NOMO-1 (cell line): ENCODE measurements around the gene MRGPRX2.

ENCODE experiments used
- DNase-seq, 2 experiments: peaks; one replicate each; lab custom pipeline; 2025; ENCODE audit not compliant: unreplicated experiment in 2 of 2; lab: John Stamatoyannopoulos, UW

MRGPRX2 gene

DNA sequence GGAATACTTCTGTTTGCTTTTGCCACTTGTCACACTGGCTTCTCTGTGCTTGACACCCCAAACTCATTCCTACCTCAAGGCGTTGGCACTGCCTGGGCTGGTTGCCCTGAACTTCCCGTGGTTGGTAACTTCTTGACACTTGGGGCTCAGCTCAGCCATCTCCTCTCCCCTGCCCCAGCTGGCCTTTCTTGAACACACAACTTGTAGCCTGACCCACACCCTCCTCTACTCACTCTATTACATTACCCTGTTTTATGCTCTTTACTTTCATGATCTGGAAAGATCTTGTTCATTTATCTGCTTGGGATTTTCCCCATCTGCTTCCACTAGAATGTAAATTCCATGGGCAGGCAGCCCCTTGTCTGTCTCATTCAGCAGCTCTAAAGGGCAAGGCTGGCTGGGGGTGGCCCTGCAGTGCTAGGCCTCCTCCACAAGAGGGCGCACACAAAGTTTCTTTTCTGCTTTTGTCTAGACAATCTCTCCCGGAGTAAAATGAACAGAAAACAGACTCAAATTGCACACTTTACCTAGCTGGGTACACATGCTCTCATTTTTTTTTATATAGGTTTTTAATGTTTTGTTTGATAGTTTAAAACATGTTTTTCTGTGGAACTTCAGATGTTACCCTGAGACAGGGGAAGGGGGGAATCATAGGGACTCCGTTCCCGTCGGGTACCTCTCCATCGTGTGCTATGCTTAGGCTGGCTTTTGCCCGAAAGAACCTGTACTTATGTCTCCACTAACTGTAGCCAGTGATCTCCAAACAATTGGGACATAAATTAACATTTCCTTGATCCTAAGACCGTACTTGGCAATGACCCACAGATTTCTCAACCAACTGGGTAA lies 16.4 kb upstream of the MRGPRX2 start:
- DNase-seq: peak; percentile 9 to 35

DNA sequence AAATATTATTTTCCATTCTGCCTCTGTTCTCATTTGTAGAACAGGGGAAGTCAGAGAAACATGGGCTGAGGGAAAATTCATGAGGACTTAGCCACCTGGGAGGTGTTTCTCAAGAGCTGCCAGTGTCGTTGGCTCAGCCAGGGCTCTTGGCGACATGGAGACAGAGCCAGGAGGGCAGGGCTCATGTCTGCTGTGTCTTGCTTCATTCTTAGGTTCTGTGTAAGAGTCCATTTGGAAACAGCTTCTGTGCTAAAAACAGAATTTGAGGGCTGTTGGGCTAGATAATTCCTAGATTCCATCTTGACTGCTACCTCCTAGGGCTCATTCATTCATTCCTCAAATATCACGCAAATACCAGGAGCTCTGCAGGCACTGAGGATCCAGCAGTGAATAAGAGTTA lies 15.1 kb upstream of the MRGPRX2 start:
- no peak for DNase-seq

DNA sequence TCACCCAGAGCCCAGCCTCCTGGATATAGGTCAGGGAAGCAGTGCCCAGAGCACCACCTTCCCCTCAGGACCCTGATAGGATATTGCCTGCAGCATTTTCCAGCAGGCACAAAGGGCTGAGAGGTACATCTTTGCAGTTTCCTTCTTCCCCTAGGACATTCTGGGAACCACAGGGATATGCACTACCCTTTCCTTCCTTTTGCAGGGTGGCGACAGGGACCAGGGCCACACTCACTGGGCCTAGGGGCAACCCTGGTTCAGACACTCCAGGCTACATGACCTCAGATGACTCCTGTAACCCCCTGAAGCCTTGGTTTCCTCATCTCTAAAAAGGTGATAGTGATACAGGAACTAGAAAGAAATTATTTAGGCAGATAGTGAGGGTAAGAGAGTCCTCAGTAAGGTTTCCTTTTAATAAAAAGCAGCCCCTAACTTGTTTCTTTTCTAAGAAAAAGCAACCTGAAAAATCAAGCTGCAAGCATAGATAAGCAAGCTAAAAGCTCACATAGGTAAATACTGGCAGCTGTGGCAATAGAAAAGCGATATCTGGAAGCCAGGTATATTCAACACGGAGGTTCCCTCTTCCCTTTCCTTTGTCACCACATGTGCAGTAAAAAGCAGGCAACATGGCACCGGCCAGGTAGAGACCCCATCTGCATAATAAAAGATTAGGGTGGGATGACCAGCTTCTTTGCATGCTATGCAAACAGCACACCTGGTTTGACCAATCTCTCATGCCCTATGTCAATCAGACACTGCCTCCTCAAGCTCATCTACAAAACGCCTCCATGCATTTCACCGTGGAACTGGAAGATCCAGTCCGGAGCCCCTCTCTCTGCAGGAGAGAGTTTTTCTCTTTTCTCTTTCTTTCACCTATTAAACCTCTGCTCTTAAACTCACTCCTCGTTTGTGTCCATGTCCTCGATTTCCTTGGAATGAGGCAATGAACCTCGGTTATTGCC lies 13.2 kb upstream of the MRGPRX2 start:
- DNase-seq: no peak

DNA sequence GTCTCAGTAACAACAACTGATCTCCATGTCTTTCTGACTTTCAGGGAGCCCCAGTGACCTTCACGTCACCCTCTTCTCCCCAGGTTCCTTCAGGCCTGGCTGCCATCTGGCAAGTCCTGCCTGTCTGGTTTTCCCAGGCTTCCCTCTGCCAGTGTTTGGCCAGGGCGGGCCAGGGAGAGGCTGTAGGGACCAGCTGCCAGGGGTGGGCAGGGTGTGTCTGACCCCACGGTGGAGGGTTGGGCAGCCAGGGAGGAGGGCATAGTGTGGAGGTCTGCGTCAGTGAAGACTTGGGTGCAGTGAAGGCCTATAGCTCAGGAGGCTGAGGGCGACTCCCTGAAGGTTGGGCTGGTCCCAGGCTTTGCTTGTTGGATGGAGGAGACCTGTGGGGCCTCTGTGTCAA lies 11.9 kb upstream of the MRGPRX2 start:
- no peak for DNase-seq

DNA sequence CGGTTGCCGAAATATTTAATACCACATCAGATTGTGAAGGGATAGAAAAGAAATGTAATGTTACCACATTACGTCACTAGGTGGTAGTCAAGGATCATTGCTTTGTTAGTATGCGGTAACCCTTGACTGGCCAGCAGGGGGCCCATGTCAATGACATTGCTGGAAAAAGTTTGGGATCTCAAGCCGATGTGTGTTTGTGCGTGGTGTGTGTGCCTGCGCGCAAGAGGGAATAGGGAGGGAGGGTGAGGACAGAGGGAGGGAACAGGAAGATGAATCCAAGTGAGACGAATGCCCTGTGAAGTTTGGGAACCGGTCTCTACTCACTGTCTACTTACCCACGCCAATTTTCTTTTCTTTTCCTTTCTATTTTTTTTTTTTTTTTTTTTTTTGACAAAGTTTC lies 10.7 kb upstream of the MRGPRX2 start:
- DNase-seq: peak; percentile 52 to 76

DNA sequence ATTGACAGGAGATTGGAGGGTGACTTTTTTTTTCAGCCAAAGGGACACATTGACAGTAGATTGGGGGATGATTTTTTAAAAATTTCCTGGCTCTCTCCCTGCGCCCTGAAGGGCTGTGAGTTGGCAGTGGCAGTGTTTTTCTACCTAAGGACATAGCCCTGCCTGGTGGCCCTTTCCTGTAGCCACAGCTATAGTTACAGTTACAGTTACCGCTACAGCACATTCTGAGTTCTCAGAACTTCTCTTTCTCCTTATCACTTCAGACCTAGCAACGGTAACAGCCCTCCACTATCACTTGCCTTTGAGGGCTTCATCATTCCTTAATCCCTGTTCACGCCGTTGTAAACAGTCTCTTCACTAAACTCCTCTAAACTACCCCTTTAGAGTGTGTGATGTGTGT lies 684 bp downstream of the MRGPRX2 start:
- DNase-seq: no peak

DNA sequence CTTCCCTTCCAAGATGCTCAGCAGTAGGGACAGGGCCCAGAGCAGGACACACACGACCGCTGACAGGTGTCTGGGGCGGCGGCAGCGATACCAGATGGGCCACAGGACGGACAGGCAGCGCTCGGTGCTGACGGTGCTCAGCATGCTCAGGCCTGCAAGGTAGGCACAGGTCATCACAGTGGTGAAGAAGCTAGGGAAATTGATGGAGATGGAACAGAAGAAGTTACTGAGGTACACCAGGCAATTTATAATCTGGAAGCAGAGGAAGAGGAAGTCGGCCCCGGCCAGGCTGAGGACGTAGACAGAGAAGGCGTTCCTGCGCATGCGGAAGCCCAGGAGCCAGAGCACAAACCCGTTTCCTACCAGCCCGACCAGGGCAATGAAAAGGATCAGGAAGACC lies 4.6 kb downstream of the MRGPRX2 start:
- DNase-seq: no peak

DNA sequence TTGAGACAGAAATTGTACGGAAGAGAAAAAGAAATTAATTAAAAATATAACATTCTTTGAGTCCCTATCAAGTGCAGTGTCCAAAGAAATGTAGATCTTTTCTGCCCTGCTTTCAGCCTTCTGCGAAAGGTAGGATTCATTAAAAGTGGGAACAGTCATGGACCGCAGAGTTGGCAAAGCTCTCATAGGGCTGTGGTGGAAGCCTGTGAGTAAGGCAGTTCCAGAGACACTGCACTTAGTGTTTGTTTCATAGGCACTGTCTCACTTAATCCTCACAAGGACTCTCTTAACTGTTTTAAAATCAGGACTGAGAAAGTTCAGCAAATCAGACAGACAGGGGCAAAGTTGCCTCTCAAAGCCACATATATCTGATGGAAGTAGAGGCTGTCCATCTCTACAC lies 5.5 kb downstream of the MRGPRX2 start:
- no peak for DNase-seq

DNA sequence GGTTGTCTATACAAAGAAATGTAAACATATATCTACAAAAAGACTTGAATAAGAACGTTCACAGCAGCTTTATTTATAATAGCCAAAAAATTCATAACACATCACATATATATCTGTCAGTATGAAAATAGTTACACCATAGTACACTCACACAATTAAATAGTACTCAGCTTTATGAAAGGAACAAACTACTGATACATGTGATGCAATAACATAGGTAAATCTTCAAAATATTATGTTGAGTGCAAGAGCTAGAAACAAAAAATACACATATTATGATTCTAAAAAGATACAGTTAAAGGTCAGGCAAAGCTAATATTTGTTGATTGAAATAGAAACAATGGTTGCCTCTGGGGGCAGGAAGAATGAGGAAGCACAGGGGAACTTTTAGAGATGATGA lies 6.6 kb downstream of the MRGPRX2 start:
- DNase-seq: no peak

DNA sequence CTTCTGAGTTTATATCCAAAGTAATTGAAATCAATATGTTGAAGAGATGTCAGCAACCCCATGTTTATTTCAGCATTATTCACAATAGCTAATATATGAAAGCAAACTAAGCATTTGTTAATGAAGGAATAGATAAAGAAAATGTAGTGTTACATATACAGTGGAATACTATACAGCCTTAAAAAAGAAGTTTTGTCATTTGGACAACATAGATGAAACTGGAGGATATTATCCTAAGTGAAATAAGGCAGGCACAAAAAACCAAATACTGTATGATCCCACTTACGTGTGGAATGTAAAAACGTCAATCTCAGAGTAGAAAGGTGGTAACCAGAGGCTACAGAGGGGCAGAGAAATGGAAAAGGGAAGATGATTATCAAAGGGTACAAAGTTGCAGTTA lies 10.2 kb downstream of the MRGPRX2 start:
- no peak for DNase-seq

DNA sequence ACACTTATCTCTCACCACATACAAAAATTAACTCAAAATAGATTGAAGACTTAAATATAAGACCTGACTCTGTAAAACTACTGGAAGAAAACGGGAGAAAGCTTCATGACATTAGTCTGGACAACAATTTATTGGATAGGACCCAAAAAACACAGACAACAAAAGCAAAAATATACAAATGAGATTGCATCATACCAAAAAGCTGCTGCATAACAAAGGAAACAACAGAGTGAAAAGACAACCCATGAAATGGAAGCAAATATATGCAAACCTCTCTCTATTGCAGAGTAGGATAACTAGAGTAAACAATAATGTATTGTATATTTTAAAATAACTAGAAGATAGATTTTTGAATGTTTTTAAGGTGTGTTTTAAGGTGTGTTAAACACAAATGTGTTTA lies 11.2 kb downstream of the MRGPRX2 start:
- no peak for DNase-seq

DNA sequence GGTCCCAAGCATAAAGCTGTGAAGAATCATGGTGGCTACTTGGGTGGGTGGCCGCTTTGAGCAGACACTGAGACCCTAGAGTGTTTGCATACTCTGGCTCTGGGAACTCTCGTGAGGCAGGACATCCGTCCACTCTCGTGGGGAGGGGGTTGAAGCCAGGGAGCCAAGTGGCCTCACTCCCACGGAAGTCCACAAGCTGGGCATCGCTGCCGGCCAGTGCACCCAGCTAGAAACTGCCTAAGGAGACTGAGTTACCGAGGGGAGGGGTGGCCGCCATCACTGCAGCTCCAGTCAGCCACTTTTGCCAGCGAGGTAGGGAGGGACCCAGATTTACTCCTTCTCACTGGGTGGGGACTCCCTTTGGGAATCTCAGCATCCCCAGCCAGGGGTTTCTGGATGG lies 20.5 kb downstream of the MRGPRX2 start:
- no peak for DNase-seq

DNA sequence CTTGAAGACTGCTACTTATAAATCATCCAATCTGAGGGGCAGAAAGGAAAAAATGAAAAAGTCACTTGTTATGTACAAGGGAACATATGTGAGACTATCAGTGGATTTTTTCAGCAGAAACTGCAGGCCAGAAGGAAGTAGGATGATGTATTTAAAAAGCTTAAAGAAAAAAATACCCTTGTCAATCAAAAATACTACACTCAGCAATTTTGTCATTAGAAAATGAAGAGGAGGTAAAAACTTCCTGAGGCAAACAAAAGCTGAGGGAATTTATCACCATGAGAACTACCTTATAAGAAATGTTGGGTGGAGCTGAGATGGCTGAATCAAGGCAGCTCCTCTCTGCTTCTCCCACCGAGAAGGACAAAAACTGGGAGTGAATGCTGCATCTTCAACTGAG lies 21.1 kb downstream of the MRGPRX2 start:
- no peak for DNase-seq

DNA sequence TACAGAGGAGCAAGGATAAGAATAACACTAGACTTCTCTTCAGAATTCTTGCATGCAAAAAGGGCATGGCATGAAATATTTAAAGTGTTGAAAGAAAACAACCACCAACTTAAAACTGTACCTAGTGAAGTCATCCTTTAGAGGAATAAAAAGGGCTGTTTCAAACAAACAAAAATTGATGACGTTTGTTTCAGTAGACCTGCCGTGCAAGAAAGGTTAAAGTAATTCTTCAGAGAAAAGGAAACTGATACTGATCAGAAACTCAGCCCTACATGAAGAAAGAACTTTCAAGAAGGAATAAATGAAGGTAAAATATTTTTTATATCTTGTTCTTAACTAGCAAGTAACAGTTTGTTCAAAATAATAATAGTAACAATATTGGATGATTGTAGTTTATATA lies 27.5 kb downstream of the MRGPRX2 start:
- DNase-seq: no peak

DNA sequence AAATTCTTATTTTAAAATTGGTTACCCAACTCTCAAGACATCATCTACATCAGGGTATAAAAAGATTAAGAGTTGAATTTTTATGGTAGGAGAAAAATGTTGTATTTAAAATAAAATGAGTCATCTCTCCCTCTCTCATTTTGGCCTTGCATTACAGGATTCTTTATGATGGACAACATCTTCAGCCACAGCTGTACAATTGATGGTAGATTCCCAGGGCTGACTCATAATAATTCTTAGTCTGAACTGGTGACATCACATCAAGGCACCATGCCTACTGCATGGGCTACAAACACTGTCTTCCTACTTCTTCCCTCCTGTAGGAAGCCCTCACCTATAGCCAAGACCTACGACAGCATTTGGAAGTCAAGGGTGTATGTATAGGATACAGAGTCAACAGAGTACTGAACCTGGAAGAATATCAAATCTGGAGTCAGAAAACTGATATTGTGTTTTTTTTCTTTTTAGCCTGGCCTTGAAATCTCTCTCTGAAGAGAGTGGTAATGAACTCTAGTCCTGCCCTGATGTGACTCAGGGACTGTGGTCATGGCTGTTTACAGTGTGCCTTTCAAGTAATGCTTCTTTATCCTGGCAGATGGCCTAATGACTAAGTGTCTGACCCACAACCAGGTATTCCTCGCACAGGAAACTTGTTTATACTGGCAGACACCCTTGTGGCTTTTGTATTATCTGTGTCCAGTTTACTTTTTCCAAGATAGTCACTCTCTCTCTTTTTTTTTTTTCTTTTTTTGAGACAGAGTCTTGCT lies 32.5 kb downstream of the MRGPRX2 start:
- no peak for DNase-seq

DNA sequence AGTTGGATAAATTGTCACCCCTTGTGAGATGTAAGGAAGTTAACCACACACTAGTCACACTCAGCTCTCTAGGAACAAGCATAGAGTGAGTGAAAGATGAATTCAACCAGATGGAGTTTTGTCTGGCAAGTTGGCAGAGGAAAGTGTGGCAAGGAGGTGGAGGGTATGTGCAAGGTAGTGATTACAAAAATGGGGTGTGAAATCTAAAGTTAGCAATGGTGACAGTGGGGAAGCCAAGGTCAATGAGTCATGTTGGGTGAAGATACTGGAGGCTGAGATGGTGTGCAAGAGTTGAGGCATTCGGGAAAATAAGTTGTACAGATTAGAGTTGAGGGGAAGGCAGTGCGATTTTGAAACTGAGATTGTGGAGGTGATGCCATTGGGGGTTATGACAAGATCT lies 33.7 kb downstream of the MRGPRX2 start:
- DNase-seq: no peak

DNA sequence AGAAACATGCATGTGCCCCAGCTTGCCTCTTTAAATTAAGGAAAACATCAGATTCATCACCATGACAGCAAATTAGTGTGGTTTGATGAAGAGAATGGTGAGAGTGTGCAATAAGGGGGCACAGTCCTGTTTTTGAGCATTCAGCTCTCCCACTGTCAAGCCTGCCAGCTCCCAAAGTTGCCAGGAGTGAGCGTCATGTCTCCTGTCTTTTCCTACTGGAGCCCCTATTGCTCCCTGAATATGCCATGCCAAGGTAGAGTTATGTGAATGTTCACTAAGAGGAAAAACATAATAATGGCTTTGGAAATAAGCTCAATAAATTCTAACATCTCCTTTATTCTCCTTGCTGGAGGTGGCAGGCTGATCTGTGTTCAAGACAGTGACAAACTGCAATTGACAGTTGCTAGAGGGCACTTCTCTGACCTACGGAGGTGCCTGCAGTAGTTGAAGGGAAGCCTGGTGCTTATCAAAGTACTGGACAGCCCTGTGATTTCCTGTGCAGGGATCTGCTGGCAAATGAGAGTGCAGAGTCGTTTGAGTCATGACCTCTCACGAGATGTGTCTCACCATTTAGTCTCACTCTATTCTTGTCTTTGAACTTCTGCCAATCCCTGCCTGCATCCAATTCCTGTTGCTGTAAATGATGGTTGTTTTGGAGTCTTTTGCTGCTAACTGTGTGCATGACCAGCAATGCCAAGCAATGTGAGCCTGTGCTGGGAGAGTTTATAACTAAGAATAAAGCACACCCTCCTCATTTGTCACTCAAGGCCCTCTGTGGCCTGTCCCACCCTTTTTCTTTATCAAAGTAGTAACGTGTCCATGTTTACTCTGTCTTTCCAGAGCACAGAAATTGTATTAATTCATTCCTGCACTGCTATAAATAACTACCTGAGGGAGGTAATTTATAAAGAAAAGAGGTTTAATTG lies 34.8 kb downstream of the MRGPRX2 start:
- DNase-seq: no peak

DNA sequence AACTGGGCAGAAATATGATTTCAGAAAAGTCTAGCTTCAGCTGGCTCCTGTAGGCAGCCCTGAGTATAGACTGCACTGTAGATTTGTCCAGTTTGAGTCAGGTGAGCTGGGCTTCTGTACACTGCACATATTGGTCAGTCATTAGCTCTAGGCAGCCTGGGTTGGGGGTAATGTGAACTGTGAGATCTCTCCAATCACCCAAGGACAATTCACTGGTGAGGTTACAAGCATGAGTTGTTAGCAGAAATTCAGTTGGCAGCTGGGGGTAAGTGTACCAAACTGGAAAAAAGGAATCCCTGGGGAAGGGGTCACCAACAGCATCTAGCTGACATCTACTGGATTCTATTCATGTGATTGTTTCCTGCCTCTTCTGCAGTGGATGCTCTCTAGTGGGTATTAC lies 39.7 kb downstream of the MRGPRX2 start:
- no peak for DNase-seq

DNA sequence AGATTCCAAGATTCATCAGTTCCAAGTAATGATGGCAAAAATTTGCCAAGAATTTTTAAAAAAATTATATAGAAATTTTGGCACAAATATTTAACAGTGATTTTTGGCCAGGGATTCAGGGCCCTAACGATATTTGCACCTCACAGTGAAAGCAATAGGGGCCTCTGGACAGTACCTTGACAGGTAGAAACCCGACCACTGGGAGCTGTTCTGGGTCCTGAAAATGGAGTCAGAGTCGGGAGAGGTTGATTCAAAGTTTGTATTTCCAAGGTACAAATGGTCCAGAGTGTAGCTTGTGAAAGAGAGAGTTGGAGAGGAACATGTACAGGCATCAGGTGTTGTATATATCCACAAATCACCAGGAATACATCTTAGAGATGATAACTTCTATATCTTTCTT lies 41.6 kb downstream of the MRGPRX2 start:
- DNase-seq: no peak
